ENCODE results near the gene CFAP46.
A peak's percentile ranks its signal among the peaks of the same experiment; 100 is the strongest.

The CFAP46 gene

GRCh38 chr10:132920101-132920925, 22.1 kb downstream of the CFAP46 start:
- intact Hi-C loops (cut with DNase I) = no loop called here
- DNase-seq = peak in 4 of 10 donors; percentile 11 to 78 (median 64)

- peak in 4 of 10 donors; percentile 16 to 61 (median 31) for DNase-seq
- intact Hi-C loops (cut with DNase I) = no loop called here
Observed at GRCh38 chr10:132919374-132920100, 22.8 kb downstream of the CFAP46 start.

- peak in 6 of 10 donors; percentile 7 to 87 (median 53) for DNase-seq
- intact Hi-C loops (cut with DNase I) = no loop called here
Observed at GRCh38 chr10:132918617-132919373, 23.6 kb downstream of the CFAP46 start.

- intact Hi-C loops (cut with DNase I) = no loop called here
- DNase-seq = peak in 1 of 10 donors; percentile 32
Observed at GRCh38 chr10:132918264-132918616, 24.1 kb downstream of the CFAP46 start.

- peak in 4 of 10 donors; percentile 21 to 80 (median 70) for DNase-seq
- intact Hi-C loops (cut with DNase I) = no loop called here
Observed at GRCh38 chr10:132916956-132917666, 25.3 kb downstream of the CFAP46 start.

- peak in 3 of 10 donors; percentile 49 to 79 (median 51) for DNase-seq
- intact Hi-C loops (cut with DNase I) = no loop called here
Observed at GRCh38 chr10:132916421-132916841, 25.9 kb downstream of the CFAP46 start.

- DNase-seq = peak in 3 of 10 donors; percentile 52 to 83 (median 71)
- intact Hi-C loops (cut with DNase I) = no loop called here
Observed at GRCh38 chr10:132915411-132915810, 27.0 kb downstream of the CFAP46 start.

- DNase-seq = peak in 3 of 10 donors; percentile 20 to 67 (median 30)
- intact Hi-C loops (cut with DNase I) = no loop called here
Observed at GRCh38 chr10:132914732-132915131, 27.6 kb downstream of the CFAP46 start.

GRCh38 chr10:132913559-132914115, 28.7 kb downstream of the CFAP46 start:
- intact Hi-C loops (cut with DNase I) = no loop called here
- DNase-seq = peak in 2 of 10 donors; percentile 43 to 75

- intact Hi-C loops (cut with DNase I) = no loop called here
- peak in 3 of 10 donors; percentile 38 to 69 (median 47) for DNase-seq
Observed at GRCh38 chr10:132912713-132913558, 29.4 kb downstream of the CFAP46 start.

- no peak for DNase-seq
Observed at GRCh38 chr10:132912225-132912712, 30.1 kb downstream of the CFAP46 start.

GRCh38 chr10:132911786-132912097, 30.6 kb downstream of the CFAP46 start:
- peak in 7 of 10 donors; percentile 16 to 87 (median 39) for DNase-seq
- intact Hi-C loops (cut with DNase I) = no loop called here

More at GRCh38 chr10:132912225-132912712, 30.1 kb downstream of the CFAP46 start:
- intact Hi-C loops (cut with DNase I) = no loop called here

GRCh38 chr10:132910901-132911785, 31.2 kb downstream of the CFAP46 start:
- intact Hi-C loops (cut with DNase I) = no loop called here
- DNase-seq = peak in 3 of 10 donors; percentile 73 to 90 (median 75)

GRCh38 chr10:132910186-132910880, 32.0 kb downstream of the CFAP46 start:
- intact Hi-C loops (cut with DNase I) = no loop called here
- peak in 5 of 10 donors; percentile 3 to 82 (median 66) for DNase-seq

GRCh38 chr10:132909491-132910071, 32.8 kb downstream of the CFAP46 start:
- intact Hi-C loops (cut with DNase I) = no loop called here
- peak in 6 of 10 donors; percentile 4 to 85 (median 44) for DNase-seq

- peak in 5 of 10 donors; percentile 1 to 76 (median 56) for DNase-seq
- intact Hi-C loops (cut with DNase I) = no loop called here
Observed at GRCh38 chr10:132908621-132909295, 33.6 kb downstream of the CFAP46 start.
